Osteoblast (primary cell): ENCODE measurements around the gene MACO1. TPM values are rescaled to one million over a fixed set of nuclear protein-coding genes. Genes with fewer than 3 reads are reported as not detected.

Experiments used
- DNase-seq: peaks from one replicate; pipeline ENCODE4 v3.0.0; 2011; ENCODE audit warnings: low spot score, mixed read lengths; ENCODE audit not compliant: insufficient read length; ENCODE audit errors: missing footprints
- H2AFZ ChIP-seq: 2 replicates; pipeline ENCODE4 v1.6.0; 2011; ENCODE audit warnings: mild to moderate bottlenecking, low read length
- H3K27ac ChIP-seq: 2 replicates; pipeline ENCODE4 v1.5.1; 2011; ENCODE audit warnings: mild to moderate bottlenecking, low read depth, low read length, moderate library complexity
- H3K27me3 ChIP-seq: 2 replicates; pipeline ENCODE4 v1.6.0; 2012; ENCODE audit warnings: mild to moderate bottlenecking, control low read depth, inconsistent platforms, low read length, moderate library complexity; ENCODE audit not compliant: insufficient read depth
- H3K36me3 ChIP-seq: 2 replicates; pipeline ENCODE4 v1.5.1; 2011; ENCODE audit warnings: mild to moderate bottlenecking, low read length, control low read depth, moderate library complexity; ENCODE audit not compliant: insufficient read depth
- H3K4me1 ChIP-seq: 2 replicates; pipeline ENCODE4 v1.5.1; 2011; ENCODE audit warnings: mild to moderate bottlenecking, low read length, control low read depth, moderate library complexity; ENCODE audit not compliant: insufficient read depth
- H3K4me2 ChIP-seq: 2 replicates; pipeline ENCODE4 v1.6.0; 2011; ENCODE audit warnings: mild to moderate bottlenecking, low read length; ENCODE audit not compliant: insufficient read depth
- H3K4me3 ChIP-seq: fragments of 200-600 bp; sonication (generic); 3 replicates; pipeline ENCODE4 v1.5.1; 2012; ENCODE audit warnings: mild to moderate bottlenecking, low read length, inconsistent platforms; ENCODE audit not compliant: insufficient read depth
- H3K79me2 ChIP-seq: 2 replicates; pipeline ENCODE4 v1.6.0; 2012; ENCODE audit warnings: mild to moderate bottlenecking, low read length, control low read depth, inconsistent platforms; ENCODE audit not compliant: insufficient read depth
- H3K9me3 ChIP-seq: 2 replicates; pipeline ENCODE4 v1.5.1; 2011; ENCODE audit warnings: low read depth, low read length, control low read depth
- H4K20me1 ChIP-seq: 2 replicates; pipeline ENCODE4 v1.6.0; 2012; ENCODE audit warnings: mild to moderate bottlenecking, low read length, control low read depth; ENCODE audit not compliant: insufficient read depth
- CTCF ChIP-seq: IDR thresholded peaks from 2 replicates; pipeline ENCODE4 v1.5.1; 2011; ENCODE audit warnings: mild to moderate bottlenecking, low read depth, low read length, moderate library complexity; ENCODE audit errors: extremely low read depth
- total RNA-seq: library from RNA; depleted of rRNA; stranded (reverse); fragments of >200 nt; gene quantifications from 2 replicates; pipeline ENCODE4 v1.2.3, GENCODE V29; 2012

Gene MACO1
- total RNA-seq, 1 donor: 35.5 TPM

- peak overlapping the region; percentile 70 for H2AFZ ChIP-seq
- peak overlapping the region; percentile 41 for H3K27ac ChIP-seq
- no peak for TF ChIP-seq CTCF
These were observed 113.6 kb downstream of the MACO1 start for GRCh38 chr1:25544243-25544764.

GRCh38 chr1:25544819-25545218 lies 114.1 kb downstream of the MACO1 start:
- H3K4me1 ChIP-seq: peaks cover 16% of the 10 kb centered on the region
- DNase-seq: peak; percentile 95
- peaks cover 22% of the 10 kb centered on the region for H4K20me1 ChIP-seq
- H3K27ac ChIP-seq: no peak overlapping the region
- no peak for TF ChIP-seq CTCF
- H3K4me3 ChIP-seq: peak overlapping the region; percentile 84
- peaks cover 44% of the 10 kb centered on the region for H3K79me2 ChIP-seq
- no peaks in the 10 kb centered on the region for H3K36me3 ChIP-seq
- peak overlapping the region; percentile 88 for H3K4me2 ChIP-seq
- H2AFZ ChIP-seq: peak overlapping the region; percentile 70
- H3K9me3 ChIP-seq: no peaks in the 10 kb centered on the region
- H3K27me3 ChIP-seq: no peaks in the 10 kb centered on the region

More at GRCh38 chr1:25544243-25544764, 113.6 kb downstream of the MACO1 start:
- Histone ChIP-seq H3K9me3 (no peaks in the 10 kb centered on the region), H3K4me2 (peak overlapping the region; percentile 88), H3K4me1 (peaks cover 11% of the 10 kb centered on the region), H3K27me3 (no peaks in the 10 kb centered on the region), H4K20me1 (peaks cover 17% of the 10 kb centered on the region), H3K36me3 (no peaks in the 10 kb centered on the region), H3K79me2 (peaks cover 40% of the 10 kb centered on the region), H3K4me3 (peak overlapping the region; percentile 84)
- DNase-seq: no peak

- no peak for TF ChIP-seq CTCF
- no peaks in the 10 kb centered on the region for H3K36me3 ChIP-seq
- DNase-seq: no peak
- no peak overlapping the region for H2AFZ ChIP-seq
- H4K20me1 ChIP-seq: peaks cover 31% of the 10 kb centered on the region
- no peak overlapping the region for H3K4me2 ChIP-seq
- no peak overlapping the region for H3K27ac ChIP-seq
- no peak overlapping the region for H3K4me3 ChIP-seq
- H3K4me1 ChIP-seq: peaks cover 25% of the 10 kb centered on the region
- H3K27me3 ChIP-seq: no peaks in the 10 kb centered on the region
- peaks cover 54% of the 10 kb centered on the region for H3K79me2 ChIP-seq
- no peaks in the 10 kb centered on the region for H3K9me3 ChIP-seq
These were observed 115.1 kb downstream of the MACO1 start for GRCh38 chr1:25545767-25546166.

GRCh38 chr1:25546193-25546592 lies 115.5 kb downstream of the MACO1 start:
- H2AFZ ChIP-seq: no peak overlapping the region
- H3K27ac ChIP-seq: no peak overlapping the region
- H3K4me3 ChIP-seq: no peak overlapping the region
- no peaks in the 10 kb centered on the region for H3K36me3 ChIP-seq
- H4K20me1 ChIP-seq: peaks cover 35% of the 10 kb centered on the region
- peaks cover 25% of the 10 kb centered on the region for H3K4me1 ChIP-seq
- no peaks in the 10 kb centered on the region for H3K9me3 ChIP-seq
- DNase-seq: no peak
- no peak for TF ChIP-seq CTCF
- H3K79me2 ChIP-seq: peaks cover 58% of the 10 kb centered on the region
- H3K27me3 ChIP-seq: no peaks in the 10 kb centered on the region
- no peak overlapping the region for H3K4me2 ChIP-seq
